Measurements from ENCODE around the gene JAZF1. TPM values are rescaled to one million over a fixed set of nuclear protein-coding genes. Genes with fewer than 3 reads are reported as not detected.

The JAZF1 gene
- total and polyA plus RNA-seq, 4 donors, result 13.5 to 38.8 (median 21.3) TPM

GRCh38 chr7:28165961-28166955 is 14.3 kb downstream of the JAZF1 start:
- Histone ChIP-seq H3K4me1 (ENCODE audit: control insufficient read depth in 1 of 2, insufficient read depth in 2 of 2, low read length in 2 of 2) (no peaks in the 10 kb centered on the region), H3K27me3 (ENCODE audit: control insufficient read depth in 1 of 2, insufficient read depth in 2 of 2, low read length in 1 of 2) (no peaks in the 10 kb centered on the region), H3K4me3 (ENCODE audit: low read length in 2 of 2) (no peak overlapping the region), H3K27ac (ENCODE audit: low read depth in 1 of 2, low read length in 2 of 2) (no peak overlapping the region), H3K9me3 (ENCODE audit: control insufficient read depth, low read length) (no peaks in the 10 kb centered on the region), H3K36me3 (ENCODE audit: control insufficient read depth in 1 of 2, insufficient read depth in 2 of 2, low read length in 1 of 2) (no peaks in the 10 kb centered on the region)
- ATAC-seq (ENCODE audit: low FRiP score) (no peak), DNase-seq (no peak)
- intact Hi-C loops (cut with DNase I), result no loop called here
- 10 to 17% methylated on average over 4 of the region's 4 CpGs for WGBS, 2 donors

- Histone ChIP-seq H3K4me1 (ENCODE audit: control insufficient read depth in 1 of 2, insufficient read depth in 2 of 2, low read length in 2 of 2) (no peaks in the 10 kb centered on the region), H3K27me3 (ENCODE audit: control insufficient read depth in 1 of 2, insufficient read depth in 2 of 2, low read length in 1 of 2) (no peaks in the 10 kb centered on the region), H3K9me3 (ENCODE audit: control insufficient read depth, low read length) (no peaks in the 10 kb centered on the region), H3K4me3 (ENCODE audit: low read length in 2 of 2) (no peak overlapping the region), H3K36me3 (ENCODE audit: control insufficient read depth in 1 of 2, insufficient read depth in 2 of 2, low read length in 1 of 2) (no peaks in the 10 kb centered on the region), H3K27ac (ENCODE audit: low read depth in 1 of 2, low read length in 2 of 2) (no peak overlapping the region)
- ATAC-seq (ENCODE audit: low FRiP score), result no peak
- intact Hi-C loops (cut with DNase I), result no loop called here
- DNase-seq, result no peak
- WGBS, 2 donors, result 29 to 46% methylated on average over 2 of the region's 2 CpGs
These were observed 15.3 kb downstream of the JAZF1 start for GRCh38 chr7:28165261-28165660.

GRCh38 chr7:28163949-28164348 is 16.6 kb downstream of the JAZF1 start:
- Histone ChIP-seq H3K36me3 (ENCODE audit: control insufficient read depth in 1 of 2, insufficient read depth in 2 of 2, low read length in 1 of 2) (no peaks in the 10 kb centered on the region), H3K27me3 (ENCODE audit: control insufficient read depth in 1 of 2, insufficient read depth in 2 of 2, low read length in 1 of 2) (no peaks in the 10 kb centered on the region), H3K9me3 (ENCODE audit: control insufficient read depth, low read length) (no peaks in the 10 kb centered on the region), H3K4me1 (ENCODE audit: control insufficient read depth in 1 of 2, insufficient read depth in 2 of 2, low read length in 2 of 2) (no peaks in the 10 kb centered on the region), H3K27ac (ENCODE audit: low read depth in 1 of 2, low read length in 2 of 2) (no peak overlapping the region), H3K4me3 (ENCODE audit: low read length in 2 of 2) (no peak overlapping the region)
- ATAC-seq (ENCODE audit: low FRiP score) (no peak), DNase-seq (no peak)
- intact Hi-C loops (cut with DNase I), result no loop called here

- H3K4me1 ChIP-seq (ENCODE audit: control insufficient read depth in 1 of 2, insufficient read depth in 2 of 2, low read length in 2 of 2), result no peaks in the 10 kb centered on the region
- H3K4me3 ChIP-seq (ENCODE audit: low read length in 2 of 2), result no peak overlapping the region
- no peak overlapping the region for H3K27ac ChIP-seq (ENCODE audit: low read depth in 1 of 2, low read length in 2 of 2)
- no peaks in the 10 kb centered on the region for H3K9me3 ChIP-seq (ENCODE audit: control insufficient read depth, low read length)
- 97 to 100% methylated on average over 1 of the region's 1 CpG for WGBS, 2 donors
- no peak for ATAC-seq (ENCODE audit: low FRiP score)
- no peaks in the 10 kb centered on the region for H3K36me3 ChIP-seq (ENCODE audit: control insufficient read depth in 1 of 2, insufficient read depth in 2 of 2, low read length in 1 of 2)
- DNase-seq, result no peak
- intact Hi-C loops (cut with DNase I), result no loop called here
- H3K27me3 ChIP-seq (ENCODE audit: control insufficient read depth in 1 of 2, insufficient read depth in 2 of 2, low read length in 1 of 2), result no peaks in the 10 kb centered on the region
These were observed 19.3 kb downstream of the JAZF1 start for GRCh38 chr7:28161331-28161730.

GRCh38 chr7:28160551-28160991 is 20.0 kb downstream of the JAZF1 start:
- intact Hi-C loops (cut with DNase I), result no loop called here
- WGBS, 2 donors, result 84 to 88% methylated on average over 4 of the region's 4 CpGs

GRCh38 chr7:28157831-28158416 is 22.7 kb downstream of the JAZF1 start:
- no peaks in the 10 kb centered on the region for H3K27me3 ChIP-seq (ENCODE audit: control insufficient read depth in 1 of 2, insufficient read depth in 2 of 2, low read length in 1 of 2)
- no peak overlapping the region for H3K4me3 ChIP-seq (ENCODE audit: low read length in 2 of 2)
- ATAC-seq (ENCODE audit: low FRiP score) (no peak), DNase-seq (no peak)
- no peak overlapping the region for H3K27ac ChIP-seq (ENCODE audit: low read depth in 1 of 2, low read length in 2 of 2)
- no peaks in the 10 kb centered on the region for H3K9me3 ChIP-seq (ENCODE audit: control insufficient read depth, low read length)
- 92% methylated on average over 7 of the region's 7 CpGs for WGBS, 2 donors
- H3K36me3 ChIP-seq (ENCODE audit: control insufficient read depth in 1 of 2, insufficient read depth in 2 of 2, low read length in 1 of 2), result no peaks in the 10 kb centered on the region
- intact Hi-C loops (cut with DNase I), result no loop called here
- H3K4me1 ChIP-seq (ENCODE audit: control insufficient read depth in 1 of 2, insufficient read depth in 2 of 2, low read length in 2 of 2), result peaks cover 2 to 14% of the 10 kb centered on the region in 2 donors

More at GRCh38 chr7:28160551-28160991, 20.0 kb downstream of the JAZF1 start:
- Histone ChIP-seq H3K4me3 (ENCODE audit: low read length in 2 of 2) (no peak overlapping the region), H3K27me3 (ENCODE audit: control insufficient read depth in 1 of 2, insufficient read depth in 2 of 2, low read length in 1 of 2) (no peaks in the 10 kb centered on the region), H3K9me3 (ENCODE audit: control insufficient read depth, low read length) (no peaks in the 10 kb centered on the region), H3K4me1 (ENCODE audit: control insufficient read depth in 1 of 2, insufficient read depth in 2 of 2, low read length in 2 of 2) (peaks cover under 1 to 2% of the 10 kb centered on the region in 2 donors), H3K27ac (ENCODE audit: low read depth in 1 of 2, low read length in 2 of 2) (no peak overlapping the region), H3K36me3 (ENCODE audit: control insufficient read depth in 1 of 2, insufficient read depth in 2 of 2, low read length in 1 of 2) (no peaks in the 10 kb centered on the region)
- DNase-seq, result no peak
- no peak for ATAC-seq (ENCODE audit: low FRiP score)

GRCh38 chr7:28157076-28157745 is 23.4 kb downstream of the JAZF1 start:
- WGBS, 2 donors, result 33 to 38% methylated on average over 6 of the region's 6 CpGs
- peaks cover 2 to 14% of the 10 kb centered on the region in 2 donors for H3K4me1 ChIP-seq (ENCODE audit: control insufficient read depth in 1 of 2, insufficient read depth in 2 of 2, low read length in 2 of 2)
- ATAC-seq (ENCODE audit: low FRiP score), result no peak

GRCh38 chr7:28156401-28156800 is 24.2 kb downstream of the JAZF1 start:
- no peak overlapping the region for H3K27ac ChIP-seq (ENCODE audit: low read depth in 1 of 2, low read length in 2 of 2)
- H3K4me1 ChIP-seq (ENCODE audit: control insufficient read depth in 1 of 2, insufficient read depth in 2 of 2, low read length in 2 of 2), result peaks cover 2 to 14% of the 10 kb centered on the region in 2 donors
- no peak overlapping the region for H3K4me3 ChIP-seq (ENCODE audit: low read length in 2 of 2)
- H3K9me3 ChIP-seq (ENCODE audit: control insufficient read depth, low read length), result no peaks in the 10 kb centered on the region
- no peaks in the 10 kb centered on the region for H3K36me3 ChIP-seq (ENCODE audit: control insufficient read depth in 1 of 2, insufficient read depth in 2 of 2, low read length in 1 of 2)
- WGBS, 2 donors, result 75 to 99% methylated on average over 4 of the region's 4 CpGs
- H3K27me3 ChIP-seq (ENCODE audit: control insufficient read depth in 1 of 2, insufficient read depth in 2 of 2, low read length in 1 of 2), result no peaks in the 10 kb centered on the region
- DNase-seq (no peak), ATAC-seq (ENCODE audit: low FRiP score) (no peak)
- intact Hi-C loops (cut with DNase I), result no loop called here

More at GRCh38 chr7:28157076-28157745, 23.4 kb downstream of the JAZF1 start:
- no peaks in the 10 kb centered on the region for H3K27me3 ChIP-seq (ENCODE audit: control insufficient read depth in 1 of 2, insufficient read depth in 2 of 2, low read length in 1 of 2)
- no peak for DNase-seq
- no peaks in the 10 kb centered on the region for H3K36me3 ChIP-seq (ENCODE audit: control insufficient read depth in 1 of 2, insufficient read depth in 2 of 2, low read length in 1 of 2)
- H3K9me3 ChIP-seq (ENCODE audit: control insufficient read depth, low read length), result no peaks in the 10 kb centered on the region
- H3K4me3 ChIP-seq (ENCODE audit: low read length in 2 of 2), result no peak overlapping the region
- intact Hi-C loops (cut with DNase I), result no loop called here
- no peak overlapping the region for H3K27ac ChIP-seq (ENCODE audit: low read depth in 1 of 2, low read length in 2 of 2)

Data from aorta (tissue), 5 donors.